Measurements from ENCODE around the gene ELMOD1. TPM values are rescaled to one million over a fixed set of nuclear protein-coding genes. Genes with fewer than 3 reads are reported as not detected.

The ELMOD1 gene
- total and polyA plus RNA-seq, 2 donors (not counting 1 experiment from before 2014, with no cell fraction given), result not detected

DNA sequence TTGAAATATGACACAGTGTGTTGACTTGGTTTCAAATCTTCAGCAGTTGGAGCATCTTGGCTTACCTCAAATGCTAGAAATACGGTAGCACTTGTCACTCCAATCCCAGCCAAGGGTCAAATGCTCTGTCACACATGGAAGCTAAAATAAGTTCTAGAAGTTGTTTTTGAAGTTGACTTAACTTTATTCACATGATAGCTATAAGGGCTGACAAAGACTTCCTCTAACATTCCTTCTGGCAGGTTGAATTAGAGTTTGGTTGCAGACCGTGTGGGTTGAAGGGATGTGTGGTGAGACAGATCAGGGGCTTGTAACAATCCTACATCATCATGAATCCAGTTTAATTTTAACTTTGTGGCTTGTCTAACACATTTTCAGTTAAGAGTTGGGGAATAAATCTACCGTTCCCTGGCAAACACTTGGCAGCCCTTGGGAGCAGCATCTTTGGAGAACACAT lies 116.3 kb downstream of the ELMOD1 start:
- H3K27ac ChIP-seq (ENCODE audit: low read length in 2 of 2), result no peak overlapping the region
- H3K4me1 ChIP-seq (ENCODE audit: control insufficient read depth in 2 of 2, insufficient read depth in 2 of 2, low read length in 2 of 2), result no peaks in the 10 kb centered on the region
- Mint-ChIP-seq H3K4me3 (no peak overlapping the region), H3K27ac (no peak overlapping the region), H3K9me3 (ENCODE audit: insufficient read depth) (no peaks in the 10 kb centered on the region), H3K27me3 (peaks cover 41% of the 10 kb centered on the region), H3K4me1 (no peaks in the 10 kb centered on the region)
- H3K9ac ChIP-seq (ENCODE audit: low read length), result no peak overlapping the region
- H2AFZ ChIP-seq (ENCODE audit: insufficient read depth, low read depth, low read length, poor library complexity, severe bottlenecking), result no peak overlapping the region
- POLR2A ChIA-PET, result no interaction called here
- no peaks in the 10 kb centered on the region for H3K9me3 ChIP-seq (ENCODE audit: control extremely low read depth in 1 of 3, control insufficient read depth in 2 of 3, insufficient read depth in 1 of 3, low read length in 2 of 3)
- CTCF ChIA-PET, result no interaction called here
- TF ChIP-seq, protein P1, sequence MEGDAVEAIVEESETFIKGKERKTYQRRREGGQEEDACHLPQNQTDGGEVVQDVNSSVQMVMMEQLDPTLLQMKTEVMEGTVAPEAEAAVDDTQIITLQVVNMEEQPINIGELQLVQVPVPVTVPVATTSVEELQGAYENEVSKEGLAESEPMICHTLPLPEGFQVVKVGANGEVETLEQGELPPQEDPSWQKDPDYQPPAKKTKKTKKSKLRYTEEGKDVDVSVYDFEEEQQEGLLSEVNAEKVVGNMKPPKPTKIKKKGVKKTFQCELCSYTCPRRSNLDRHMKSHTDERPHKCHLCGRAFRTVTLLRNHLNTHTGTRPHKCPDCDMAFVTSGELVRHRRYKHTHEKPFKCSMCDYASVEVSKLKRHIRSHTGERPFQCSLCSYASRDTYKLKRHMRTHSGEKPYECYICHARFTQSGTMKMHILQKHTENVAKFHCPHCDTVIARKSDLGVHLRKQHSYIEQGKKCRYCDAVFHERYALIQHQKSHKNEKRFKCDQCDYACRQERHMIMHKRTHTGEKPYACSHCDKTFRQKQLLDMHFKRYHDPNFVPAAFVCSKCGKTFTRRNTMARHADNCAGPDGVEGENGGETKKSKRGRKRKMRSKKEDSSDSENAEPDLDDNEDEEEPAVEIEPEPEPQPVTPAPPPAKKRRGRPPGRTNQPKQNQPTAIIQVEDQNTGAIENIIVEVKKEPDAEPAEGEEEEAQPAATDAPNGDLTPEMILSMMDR (IDR thresholded peaks at IDR 0.05), result no peak
- no peak for TF ChIP-seq EZH2 (IDR thresholded peaks at IDR 0.05; ENCODE audit: borderline replicate concordance, insufficient read depth, low read depth, low read length, poor library complexity, severe bottlenecking)
- DNase-seq (no peak), ATAC-seq (ENCODE audit: low read depth) (no peak)
- H4K20me1 ChIP-seq (ENCODE audit: control insufficient read depth, insufficient read depth, low read length, poor library complexity, severe bottlenecking), result no peaks in the 10 kb centered on the region
- intact Hi-C loops (cut with micrococcal nuclease), result no loop called here
- H3K4me3 ChIP-seq (ENCODE audit: control extremely low read depth in 1 of 5, extremely low read depth in 1 of 5, insufficient read depth in 1 of 5, low read depth in 2 of 5, low read length in 4 of 5), result no peak overlapping the region
- no peaks in the 10 kb centered on the region for H3K36me3 ChIP-seq (replicated peaks in 1 of 2; ENCODE audit: control extremely low read depth in 1 of 2, control insufficient read depth in 1 of 2, extremely low read depth in 1 of 2, insufficient read depth in 2 of 2, low read length in 1 of 2)
- no CpG with 5 or more reads among the region's 3 CpGs for WGBS (ENCODE audit: insufficient coverage)
- H3K4me2 ChIP-seq (replicated peaks; ENCODE audit: low read depth, low read length, poor library complexity, severe bottlenecking), result no peak overlapping the region
- H3K27me3 ChIP-seq (replicated peaks in 1 of 4; ENCODE audit: control extremely low read depth in 1 of 4, control insufficient read depth in 3 of 4, insufficient read depth in 4 of 4, low read length in 3 of 4), result peaks cover 0 to 3% (median 0%) of the 10 kb centered on the region in 4 experiments
- no peaks in the 10 kb centered on the region for H3K79me2 ChIP-seq (ENCODE audit: control insufficient read depth, insufficient read depth, low read length)

DNA sequence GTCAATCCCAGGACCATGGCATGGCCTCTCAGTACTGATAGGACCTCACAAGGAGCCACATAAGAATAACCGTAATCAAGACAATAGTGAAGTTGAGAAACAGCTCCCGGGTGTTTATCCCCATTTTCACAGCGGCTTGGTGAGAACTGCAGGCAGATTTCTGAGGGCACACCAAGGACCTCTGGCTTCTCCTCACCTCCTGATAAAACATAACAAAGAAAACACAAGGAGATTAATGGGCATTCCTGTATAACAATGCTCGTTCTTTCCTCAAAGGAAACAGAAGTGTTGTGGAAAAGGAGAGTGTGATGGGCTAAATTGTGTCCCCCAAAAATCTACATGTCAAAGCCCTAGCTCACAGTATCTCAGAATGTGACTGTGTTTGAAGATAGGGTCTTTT lies 116.9 kb downstream of the ELMOD1 start:
- no peak for ATAC-seq (ENCODE audit: low read depth)
- intact Hi-C loops (cut with micrococcal nuclease), result no loop called here
- Histone ChIP-seq H3K4me1 (ENCODE audit: control insufficient read depth in 2 of 2, insufficient read depth in 2 of 2, low read length in 2 of 2) (no peaks in the 10 kb centered on the region), H3K79me2 (ENCODE audit: control insufficient read depth, insufficient read depth, low read length) (no peaks in the 10 kb centered on the region), H3K9ac (ENCODE audit: low read length) (no peak overlapping the region), H2AFZ (ENCODE audit: insufficient read depth, low read depth, low read length, poor library complexity, severe bottlenecking) (no peak overlapping the region), H3K27ac (ENCODE audit: low read length in 2 of 2) (no peak overlapping the region), H4K20me1 (ENCODE audit: control insufficient read depth, insufficient read depth, low read length, poor library complexity, severe bottlenecking) (no peaks in the 10 kb centered on the region), H3K9me3 (ENCODE audit: control extremely low read depth in 1 of 3, control insufficient read depth in 2 of 3, insufficient read depth in 1 of 3, low read length in 2 of 3) (no peaks in the 10 kb centered on the region), H3K4me3 (ENCODE audit: control extremely low read depth in 1 of 5, extremely low read depth in 1 of 5, insufficient read depth in 1 of 5, low read depth in 2 of 5, low read length in 4 of 5) (no peak overlapping the region), H3K27me3 (replicated peaks in 1 of 4; ENCODE audit: control extremely low read depth in 1 of 4, control insufficient read depth in 3 of 4, insufficient read depth in 4 of 4, low read length in 3 of 4) (peaks cover 0 to 6% (median 0%) of the 10 kb centered on the region in 4 experiments), H3K4me2 (replicated peaks; ENCODE audit: low read depth, low read length, poor library complexity, severe bottlenecking) (no peak overlapping the region), H3K36me3 (replicated peaks in 1 of 2; ENCODE audit: control extremely low read depth in 1 of 2, control insufficient read depth in 1 of 2, extremely low read depth in 1 of 2, insufficient read depth in 2 of 2, low read length in 1 of 2) (no peaks in the 10 kb centered on the region)
- TF ChIP-seq EZH2 (IDR thresholded peaks at IDR 0.05; ENCODE audit: borderline replicate concordance, insufficient read depth, low read depth, low read length, poor library complexity, severe bottlenecking), result no peak
- TF ChIP-seq, protein P1 (IDR thresholded peaks at IDR 0.05), result no peak
- peaks cover 44% of the 10 kb centered on the region for H3K27me3 Mint-ChIP-seq
- no peak overlapping the region for H3K27ac Mint-ChIP-seq
- ChIA-PET CTCF (interaction anchor here (0.6 kb wide), 1 partner anchor 28 kb away, joined by 3 read pairs; no protein-coding TSS in a partner anchor), POLR2A (no interaction called here)
- WGBS (ENCODE audit: insufficient coverage), result 53% methylated on average over 2 of the region's 4 CpGs
- no peak for DNase-seq
- H3K4me1 Mint-ChIP-seq, result no peaks in the 10 kb centered on the region
- no peaks in the 10 kb centered on the region for H3K9me3 Mint-ChIP-seq (ENCODE audit: insufficient read depth)
- H3K4me3 Mint-ChIP-seq, result no peak overlapping the region
